Loucy (cell line): ENCODE results near the gene CNR1.

Experiments used
- H2AFZ ChIP-seq: fragments of 200-600 bp; sonication (generic); 2 replicates; pipeline ENCODE4 v1.6.0; 2016; ENCODE audit warnings: antibody characterized with exemption, mild to moderate bottlenecking, low read length, moderate library complexity
- H3F3A ChIP-seq: fragments of 200-600 bp; 2 replicates; pipeline ENCODE4 v1.6.0; 2016; ENCODE audit warnings: antibody characterized with exemption, low read depth, mild to moderate bottlenecking
- H3K27me3 ChIP-seq: fragments of 200-600 bp; sonication (generic); 2 replicates; pipeline ENCODE4 v1.6.1; 2014; ENCODE audit warnings: low read length, mild to moderate bottlenecking; ENCODE audit not compliant: insufficient read depth, poor library complexity, severe bottlenecking
- H3K36me3 ChIP-seq: fragments of 200-600 bp; sonication (generic); 2 replicates; pipeline ENCODE4 v1.6.1; 2016; ENCODE audit warnings: low read length; ENCODE audit not compliant: insufficient read depth
- H3K4me1 ChIP-seq: fragments of 200-600 bp; sonication (generic); 2 replicates; pipeline ENCODE4 v1.5.1; 2014; ENCODE audit warnings: low read length, mild to moderate bottlenecking; ENCODE audit not compliant: insufficient read depth, poor library complexity, severe bottlenecking
- H3K4me2 ChIP-seq: fragments of 200-600 bp; sonication (generic); 2 replicates; pipeline ENCODE4 v1.6.0; 2014; ENCODE audit warnings: antibody characterized with exemption, low read length, low read depth, mild to moderate bottlenecking; ENCODE audit not compliant: poor library complexity, severe bottlenecking
- H3K4me3 ChIP-seq: fragments of 200-600 bp; sonication (generic); 2 replicates; pipeline ENCODE4 v1.5.1; 2014; ENCODE audit warnings: low read length, mild to moderate bottlenecking, mixed read lengths; ENCODE audit not compliant: poor library complexity, severe bottlenecking
- H3K79me2 ChIP-seq: fragments of 200-600 bp; sonication (generic); 2 replicates; pipeline ENCODE4 v1.6.1; 2014; ENCODE audit warnings: low read length; ENCODE audit not compliant: insufficient read depth
- H3K9ac ChIP-seq: fragments of 200-600 bp; sonication (generic); 2 replicates; pipeline ENCODE4 v1.6.0; 2014; ENCODE audit warnings: mild to moderate bottlenecking, low read depth, low read length, moderate library complexity; ENCODE audit not compliant: poor library complexity, severe bottlenecking
- H3K9me2 ChIP-seq: fragments of 200-600 bp; sonication (generic); replicated peaks from 2 replicates; pipeline ENCODE4 v1.6.1; 2016; ENCODE audit warnings: low read depth, low read length, mixed read lengths
- H3K9me3 ChIP-seq: fragments of 200-600 bp; sonication (generic); 2 replicates; pipeline ENCODE4 v1.6.1; 2014; ENCODE audit warnings: mild to moderate bottlenecking, antibody characterized with exemption, low read length, low read depth; ENCODE audit not compliant: insufficient read depth
- H4K20me1 ChIP-seq: fragments of 200-600 bp; sonication (generic); 2 replicates; pipeline ENCODE4 v1.6.0; 2014; ENCODE audit warnings: antibody characterized with exemption, low read length, mild to moderate bottlenecking; ENCODE audit not compliant: insufficient read depth, poor library complexity, severe bottlenecking
- EZH2phosphoT487 ChIP-seq: fragments of 200-600 bp; IDR thresholded peaks from 2 replicates; pipeline ENCODE4 v1.6.1; 2018; ENCODE audit warnings: antibody characterized with exemption, mild to moderate bottlenecking, moderate library complexity, borderline replicate concordance
- TF ChIP-seq, protein P1 (sequence below): fragments of 200-600 bp; sonication (generic); conservative IDR thresholded peaks from 2 replicates; pipeline ENCODE4 v1.5.1; 2014; ENCODE audit warnings: mild to moderate bottlenecking, antibody characterized with exemption, low read length

CNR1 gene

DNA sequence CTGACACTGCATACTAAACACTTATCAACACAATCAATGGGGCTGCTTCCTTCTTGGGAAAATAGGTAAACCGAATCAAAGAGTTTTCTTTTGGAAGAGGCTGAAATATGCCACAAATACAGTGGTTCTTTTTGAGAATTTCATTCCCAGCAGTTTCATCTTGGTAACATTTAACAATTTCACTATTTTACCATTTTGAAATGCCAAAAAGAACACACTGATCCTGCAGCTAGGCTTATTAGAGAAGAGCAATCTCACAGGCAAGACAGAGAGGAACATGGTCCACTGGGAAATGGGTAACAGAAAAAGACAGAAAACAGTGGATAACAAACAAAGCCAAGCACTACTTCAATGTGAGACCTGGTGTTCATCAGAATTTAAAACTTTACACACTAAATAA lies 2.5 kb downstream of the CNR1 start:
- H3K36me3 ChIP-seq = no peaks in the 10 kb centered on the region
- H3K27me3 ChIP-seq = no peaks in the 10 kb centered on the region
- H3F3A ChIP-seq = no peaks in the 10 kb centered on the region
- H3K9ac ChIP-seq = no peak overlapping the region
- H3K4me1 ChIP-seq = no peaks in the 10 kb centered on the region
- TF ChIP-seq EZH2phosphoT487 = no peak
- TF ChIP-seq, protein P1, sequence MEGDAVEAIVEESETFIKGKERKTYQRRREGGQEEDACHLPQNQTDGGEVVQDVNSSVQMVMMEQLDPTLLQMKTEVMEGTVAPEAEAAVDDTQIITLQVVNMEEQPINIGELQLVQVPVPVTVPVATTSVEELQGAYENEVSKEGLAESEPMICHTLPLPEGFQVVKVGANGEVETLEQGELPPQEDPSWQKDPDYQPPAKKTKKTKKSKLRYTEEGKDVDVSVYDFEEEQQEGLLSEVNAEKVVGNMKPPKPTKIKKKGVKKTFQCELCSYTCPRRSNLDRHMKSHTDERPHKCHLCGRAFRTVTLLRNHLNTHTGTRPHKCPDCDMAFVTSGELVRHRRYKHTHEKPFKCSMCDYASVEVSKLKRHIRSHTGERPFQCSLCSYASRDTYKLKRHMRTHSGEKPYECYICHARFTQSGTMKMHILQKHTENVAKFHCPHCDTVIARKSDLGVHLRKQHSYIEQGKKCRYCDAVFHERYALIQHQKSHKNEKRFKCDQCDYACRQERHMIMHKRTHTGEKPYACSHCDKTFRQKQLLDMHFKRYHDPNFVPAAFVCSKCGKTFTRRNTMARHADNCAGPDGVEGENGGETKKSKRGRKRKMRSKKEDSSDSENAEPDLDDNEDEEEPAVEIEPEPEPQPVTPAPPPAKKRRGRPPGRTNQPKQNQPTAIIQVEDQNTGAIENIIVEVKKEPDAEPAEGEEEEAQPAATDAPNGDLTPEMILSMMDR = no peak
- H3K9me3 ChIP-seq = no peaks in the 10 kb centered on the region
- H3K4me2 ChIP-seq = no peak overlapping the region
- no peak overlapping the region for H3K4me3 ChIP-seq
- no peaks in the 10 kb centered on the region for H3K79me2 ChIP-seq
- no peaks in the 10 kb centered on the region for H3K9me2 ChIP-seq
- no peaks in the 10 kb centered on the region for H4K20me1 ChIP-seq
- no peak overlapping the region for H2AFZ ChIP-seq

DNA sequence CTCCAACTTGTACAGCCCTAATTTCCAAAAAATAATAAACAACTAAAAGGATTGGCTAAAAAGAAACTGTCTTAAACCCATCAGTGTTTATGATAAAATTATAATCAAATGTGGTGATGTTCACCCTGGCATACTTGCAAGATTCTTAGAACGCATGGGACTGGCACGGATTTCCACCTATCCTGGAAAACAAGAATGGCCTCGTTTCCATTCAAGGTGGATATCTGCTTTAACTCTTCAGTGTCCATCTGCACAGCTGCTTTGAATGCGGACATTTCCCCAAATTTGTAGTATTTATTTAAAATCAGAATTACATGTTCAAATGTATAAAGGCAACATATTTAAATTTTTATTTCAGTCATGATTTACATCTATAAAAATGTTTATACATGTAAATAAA lies 4.2 kb downstream of the CNR1 start:
- no peaks in the 10 kb centered on the region for H4K20me1 ChIP-seq
- H3K9ac ChIP-seq = no peak overlapping the region
- H3K9me3 ChIP-seq = no peaks in the 10 kb centered on the region
- no peaks in the 10 kb centered on the region for H3F3A ChIP-seq
- TF ChIP-seq, protein P1 = no peak
- TF ChIP-seq EZH2phosphoT487 = no peak
- H3K27me3 ChIP-seq = no peaks in the 10 kb centered on the region
- no peak overlapping the region for H3K4me3 ChIP-seq
- H3K79me2 ChIP-seq = no peaks in the 10 kb centered on the region
- no peak overlapping the region for H3K4me2 ChIP-seq
- H3K36me3 ChIP-seq = no peaks in the 10 kb centered on the region
- H3K9me2 ChIP-seq = no peaks in the 10 kb centered on the region
- H3K4me1 ChIP-seq = no peaks in the 10 kb centered on the region
- no peak overlapping the region for H2AFZ ChIP-seq

DNA sequence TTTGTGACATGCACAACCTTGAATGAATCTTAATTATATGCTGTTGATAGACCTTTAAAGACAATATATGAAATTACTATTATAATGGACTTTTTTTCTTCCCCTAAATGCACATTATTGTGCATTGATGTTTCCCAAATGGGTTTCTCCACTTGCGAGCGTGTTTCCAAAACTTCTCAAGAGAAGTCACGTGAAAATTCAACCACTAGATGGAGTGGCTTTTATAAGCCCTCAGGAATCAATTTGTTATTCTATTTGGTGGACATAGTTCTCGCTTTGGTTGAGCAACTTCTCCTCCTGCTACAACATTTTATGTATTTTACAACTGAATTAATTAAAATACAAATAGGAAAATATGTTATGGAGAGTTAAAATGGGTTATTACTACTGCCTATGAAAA lies 9.0 kb downstream of the CNR1 start:
- H3K4me3 ChIP-seq = no peak overlapping the region
- no peaks in the 10 kb centered on the region for H3K4me1 ChIP-seq
- H3K36me3 ChIP-seq = no peaks in the 10 kb centered on the region
- H3K9ac ChIP-seq = no peak overlapping the region
- H3K79me2 ChIP-seq = no peaks in the 10 kb centered on the region
- H3K4me2 ChIP-seq = no peak overlapping the region
- H3K27me3 ChIP-seq = no peaks in the 10 kb centered on the region
- H3K9me2 ChIP-seq = no peaks in the 10 kb centered on the region
- H2AFZ ChIP-seq = no peak overlapping the region
- H3K9me3 ChIP-seq = no peaks in the 10 kb centered on the region
- no peaks in the 10 kb centered on the region for H4K20me1 ChIP-seq
- TF ChIP-seq, protein P1 = no peak
- no peak for TF ChIP-seq EZH2phosphoT487
- no peaks in the 10 kb centered on the region for H3F3A ChIP-seq
